Measurements from ENCODE around the gene DGKD. TPM values are rescaled to one million over a fixed set of nuclear protein-coding genes. Genes with fewer than 3 reads are reported as not detected.

DGKD gene
- total and polyA plus RNA-seq, 12 donors: 6.8 to 43.8 (median 16.5) TPM

- no peak for DNase-seq
- no peaks in the 10 kb centered on the region for H3K4me1 ChIP-seq (replicated peaks in 1 of 2)
- H3K27ac ChIP-seq: no peak overlapping the region
- no peaks in the 10 kb centered on the region for H3K9me3 ChIP-seq (replicated peaks in 1 of 3)
- WGBS, 4 donors: 78 to 89% (median 83%) methylated on average over 6 of the region's 6 CpGs
- H3K27me3 ChIP-seq: no peaks in the 10 kb centered on the region
- intact Hi-C loops (cut with DNase I): no loop called here
- no peak for TF ChIP-seq CTCF (IDR thresholded peaks at IDR 0.05)
- TF ChIP-seq POLR2A (IDR thresholded peaks at IDR 0.05): no peak
- H3K36me3 ChIP-seq (replicated peaks in 1 of 2): no peaks in the 10 kb centered on the region
- no peak overlapping the region for H3K4me3 ChIP-seq
These were observed 33.1 kb upstream of the DGKD start for GRCh38 chr2:233321166-233321565.

GRCh38 chr2:233323851-233324250 lies 30.4 kb upstream of the DGKD start:
- Histone ChIP-seq H3K9me3 (replicated peaks in 1 of 3) (no peaks in the 10 kb centered on the region), H3K4me1 (replicated peaks in 1 of 2) (no peaks in the 10 kb centered on the region), H3K36me3 (replicated peaks in 1 of 2) (no peaks in the 10 kb centered on the region), H3K4me3 (no peak overlapping the region), H3K27ac (no peak overlapping the region), H3K27me3 (no peaks in the 10 kb centered on the region)
- TF ChIP-seq CTCF (IDR thresholded peaks at IDR 0.05) (no peak), POLR2A (IDR thresholded peaks at IDR 0.05) (no peak)
- DNase-seq: no peak
- intact Hi-C loops (cut with DNase I): no loop called here
- WGBS, 4 donors: 82 to 93% (median 90%) methylated on average over 7 to 8 of the region's 8 CpGs

GRCh38 chr2:233325256-233325655 lies 29.0 kb upstream of the DGKD start:
- Histone ChIP-seq H3K36me3 (replicated peaks in 1 of 2) (no peaks in the 10 kb centered on the region), H3K4me1 (replicated peaks in 1 of 2) (no peaks in the 10 kb centered on the region), H3K27ac (no peak overlapping the region), H3K27me3 (no peaks in the 10 kb centered on the region), H3K9me3 (replicated peaks in 1 of 3) (no peaks in the 10 kb centered on the region), H3K4me3 (no peak overlapping the region)
- intact Hi-C loops (cut with DNase I): no loop called here
- DNase-seq: no peak
- TF ChIP-seq POLR2A (IDR thresholded peaks at IDR 0.05): no peak
- no peak for TF ChIP-seq CTCF (IDR thresholded peaks at IDR 0.05)
- WGBS, 4 donors: 72 to 82% (median 76%) methylated on average over 4 of the region's 4 CpGs

GRCh38 chr2:233325814-233326213 lies 28.5 kb upstream of the DGKD start:
- no peaks in the 10 kb centered on the region for H3K27me3 ChIP-seq
- DNase-seq: no peak
- H3K4me3 ChIP-seq: no peak overlapping the region
- H3K9me3 ChIP-seq (replicated peaks in 1 of 3): no peaks in the 10 kb centered on the region
- H3K36me3 ChIP-seq (replicated peaks in 1 of 2): no peaks in the 10 kb centered on the region
- intact Hi-C loops (cut with DNase I): no loop called here
- TF ChIP-seq CTCF (IDR thresholded peaks at IDR 0.05) (no peak), POLR2A (IDR thresholded peaks at IDR 0.05) (no peak)
- no peaks in the 10 kb centered on the region for H3K4me1 ChIP-seq (replicated peaks in 1 of 2)
- WGBS, 4 donors: 72 to 77% (median 74%) methylated on average over 8 to 10 of the region's 10 CpGs
- no peak overlapping the region for H3K27ac ChIP-seq
